ENCODE data around the gene TTC23.
"Not testable (repeated sequence)": the region's sequence is repeated elsewhere in the genome, so short reads cannot be mapped to it uniquely, and the experiment has no call there.

TTC23 gene

GRCh38 chr15:99250001-99250400 is 620 bp upstream of the TTC23 start:
- DNase-seq (ENCODE audit: low read depth), result peak; percentile 30
- Histone ChIP-seq H3K36me3 (ENCODE audit: control insufficient read depth, insufficient read depth, low read length, severe bottlenecking) (peaks cover 1% of the 10 kb centered on the region), H3K4me1 (ENCODE audit: control insufficient read depth, insufficient read depth, low read length) (peaks cover 49% of the 10 kb centered on the region), H3K4me3 (ENCODE audit: low read length) (peak overlapping the region; percentile 99), H3K27me3 (replicated peaks; ENCODE audit: control insufficient read depth, insufficient read depth, low read length) (no peaks in the 10 kb centered on the region), H3K9me3 (ENCODE audit: control insufficient read depth, low read length) (no peaks in the 10 kb centered on the region), H3K9ac (ENCODE audit: low read length) (peak overlapping the region; percentile 99)

GRCh38 chr15:99248000-99248715 is 1.2 kb downstream of the TTC23 start:
- peak overlapping the region; percentile 99 for H3K9ac ChIP-seq (ENCODE audit: low read length)
- H3K4me3 ChIP-seq (ENCODE audit: low read length), result peak overlapping the region; percentile 99
- no peaks in the 10 kb centered on the region for H3K27me3 ChIP-seq (replicated peaks; ENCODE audit: control insufficient read depth, insufficient read depth, low read length)
- H3K36me3 ChIP-seq (ENCODE audit: control insufficient read depth, insufficient read depth, low read length, severe bottlenecking), result peaks cover 6% of the 10 kb centered on the region
- H3K4me1 ChIP-seq (ENCODE audit: control insufficient read depth, insufficient read depth, low read length), result peaks cover 38% of the 10 kb centered on the region
- no peak for DNase-seq (ENCODE audit: low read depth)
- H3K9me3 ChIP-seq (ENCODE audit: control insufficient read depth, low read length), result no peaks in the 10 kb centered on the region

- no peak for DNase-seq (ENCODE audit: low read depth)
- H3K4me1 ChIP-seq (ENCODE audit: control insufficient read depth, insufficient read depth, low read length), result peaks cover 34% of the 10 kb centered on the region
- H3K9ac ChIP-seq (ENCODE audit: low read length), result no peak overlapping the region
- peak overlapping the region; percentile 4 for H3K4me3 ChIP-seq (ENCODE audit: low read length)
- peaks cover 7% of the 10 kb centered on the region for H3K36me3 ChIP-seq (ENCODE audit: control insufficient read depth, insufficient read depth, low read length, severe bottlenecking)
- H3K9me3 ChIP-seq (ENCODE audit: control insufficient read depth, low read length), result no peaks in the 10 kb centered on the region
- no peaks in the 10 kb centered on the region for H3K27me3 ChIP-seq (replicated peaks; ENCODE audit: control insufficient read depth, insufficient read depth, low read length)
Measured at GRCh38 chr15:99247062-99247461, 2.3 kb downstream of the TTC23 start.

GRCh38 chr15:99244306-99244705 is 5.1 kb downstream of the TTC23 start:
- Histone ChIP-seq H3K9me3 (ENCODE audit: control insufficient read depth, low read length) (no peaks in the 10 kb centered on the region), H3K4me1 (ENCODE audit: control insufficient read depth, insufficient read depth, low read length) (peaks cover 22% of the 10 kb centered on the region), H3K4me3 (ENCODE audit: low read length) (no peak overlapping the region), H3K36me3 (ENCODE audit: control insufficient read depth, insufficient read depth, low read length, severe bottlenecking) (peaks cover 20% of the 10 kb centered on the region), H3K9ac (ENCODE audit: low read length) (no peak overlapping the region), H3K27me3 (replicated peaks; ENCODE audit: control insufficient read depth, insufficient read depth, low read length) (no peaks in the 10 kb centered on the region)
- no peak for DNase-seq (ENCODE audit: low read depth)

GRCh38 chr15:99241752-99242151 is 7.6 kb downstream of the TTC23 start:
- Histone ChIP-seq H3K36me3 (ENCODE audit: control insufficient read depth, insufficient read depth, low read length, severe bottlenecking) (peaks cover 25% of the 10 kb centered on the region), H3K4me1 (ENCODE audit: control insufficient read depth, insufficient read depth, low read length) (peaks cover 2% of the 10 kb centered on the region), H3K9me3 (ENCODE audit: control insufficient read depth, low read length) (no peaks in the 10 kb centered on the region), H3K27me3 (replicated peaks; ENCODE audit: control insufficient read depth, insufficient read depth, low read length) (no peaks in the 10 kb centered on the region), H3K9ac (ENCODE audit: low read length) (no peak overlapping the region), H3K4me3 (ENCODE audit: low read length) (no peak overlapping the region)
- no peak for DNase-seq (ENCODE audit: low read depth)

GRCh38 chr15:99239545-99240198 is 9.7 kb downstream of the TTC23 start:
- Histone ChIP-seq H3K9ac (ENCODE audit: low read length) (no peak overlapping the region), H3K4me1 (ENCODE audit: control insufficient read depth, insufficient read depth, low read length) (peaks cover 2% of the 10 kb centered on the region), H3K36me3 (ENCODE audit: control insufficient read depth, insufficient read depth, low read length, severe bottlenecking) (peaks cover 21% of the 10 kb centered on the region), H3K27me3 (replicated peaks; ENCODE audit: control insufficient read depth, insufficient read depth, low read length) (no peaks in the 10 kb centered on the region), H3K4me3 (ENCODE audit: low read length) (no peak overlapping the region), H3K9me3 (ENCODE audit: control insufficient read depth, low read length) (no peaks in the 10 kb centered on the region)
- no peak for DNase-seq (ENCODE audit: low read depth)

- H3K4me3 ChIP-seq (ENCODE audit: low read length), result no peak overlapping the region
- DNase-seq (ENCODE audit: low read depth), result no peak
- peaks cover 21% of the 10 kb centered on the region for H3K36me3 ChIP-seq (ENCODE audit: control insufficient read depth, insufficient read depth, low read length, severe bottlenecking)
- no peaks in the 10 kb centered on the region for H3K27me3 ChIP-seq (replicated peaks; ENCODE audit: control insufficient read depth, insufficient read depth, low read length)
- no peak overlapping the region for H3K9ac ChIP-seq (ENCODE audit: low read length)
- no peaks in the 10 kb centered on the region for H3K9me3 ChIP-seq (ENCODE audit: control insufficient read depth, low read length)
- peaks cover 2% of the 10 kb centered on the region for H3K4me1 ChIP-seq (ENCODE audit: control insufficient read depth, insufficient read depth, low read length)
Measured at GRCh38 chr15:99238849-99239248, 10.5 kb downstream of the TTC23 start.

GRCh38 chr15:99234160-99234559 is 15.2 kb downstream of the TTC23 start:
- DNase-seq (ENCODE audit: low read depth), result not testable (repeated sequence)

GRCh38 chr15:99232740-99233139 is 16.6 kb downstream of the TTC23 start:
- no peaks in the 10 kb centered on the region for H3K27me3 ChIP-seq (replicated peaks; ENCODE audit: control insufficient read depth, insufficient read depth, low read length)
- H3K4me3 ChIP-seq (ENCODE audit: low read length), result no peak overlapping the region
- H3K9ac ChIP-seq (ENCODE audit: low read length), result no peak overlapping the region
- H3K36me3 ChIP-seq (ENCODE audit: control insufficient read depth, insufficient read depth, low read length, severe bottlenecking), result peaks cover 11% of the 10 kb centered on the region
- no peak for DNase-seq (ENCODE audit: low read depth)
- H3K4me1 ChIP-seq (ENCODE audit: control insufficient read depth, insufficient read depth, low read length), result no peaks in the 10 kb centered on the region
- H3K9me3 ChIP-seq (ENCODE audit: control insufficient read depth, low read length), result no peaks in the 10 kb centered on the region

More at GRCh38 chr15:99234160-99234559, 15.2 kb downstream of the TTC23 start:
- not testable (repeated sequence) for H3K27me3 ChIP-seq (replicated peaks; ENCODE audit: control insufficient read depth, insufficient read depth, low read length); H3K9ac ChIP-seq (ENCODE audit: low read length); H3K4me3 ChIP-seq (ENCODE audit: low read length); H3K36me3 ChIP-seq (ENCODE audit: control insufficient read depth, insufficient read depth, low read length, severe bottlenecking); H3K4me1 ChIP-seq (ENCODE audit: control insufficient read depth, insufficient read depth, low read length); H3K9me3 ChIP-seq (ENCODE audit: control insufficient read depth, low read length)

- Histone ChIP-seq H3K9me3 (ENCODE audit: control insufficient read depth, low read length) (no peaks in the 10 kb centered on the region), H3K36me3 (ENCODE audit: control insufficient read depth, insufficient read depth, low read length, severe bottlenecking) (peaks cover 27% of the 10 kb centered on the region), H3K4me1 (ENCODE audit: control insufficient read depth, insufficient read depth, low read length) (no peaks in the 10 kb centered on the region), H3K4me3 (ENCODE audit: low read length) (no peak overlapping the region), H3K9ac (ENCODE audit: low read length) (no peak overlapping the region), H3K27me3 (replicated peaks; ENCODE audit: control insufficient read depth, insufficient read depth, low read length) (no peaks in the 10 kb centered on the region)
- DNase-seq (ENCODE audit: low read depth), result no peak
Measured at GRCh38 chr15:99230867-99231266, 18.5 kb downstream of the TTC23 start.

- no peak overlapping the region for H3K9ac ChIP-seq (ENCODE audit: low read length)
- H3K9me3 ChIP-seq (ENCODE audit: control insufficient read depth, low read length), result no peaks in the 10 kb centered on the region
- peaks cover 52% of the 10 kb centered on the region for H3K36me3 ChIP-seq (ENCODE audit: control insufficient read depth, insufficient read depth, low read length, severe bottlenecking)
- H3K4me3 ChIP-seq (ENCODE audit: low read length), result no peak overlapping the region
- H3K27me3 ChIP-seq (replicated peaks; ENCODE audit: control insufficient read depth, insufficient read depth, low read length), result no peaks in the 10 kb centered on the region
- DNase-seq (ENCODE audit: low read depth), result no peak
- H3K4me1 ChIP-seq (ENCODE audit: control insufficient read depth, insufficient read depth, low read length), result no peaks in the 10 kb centered on the region
Measured at GRCh38 chr15:99228120-99228770, 21.1 kb downstream of the TTC23 start.
